Nephron (organoid): Measurements from ENCODE around the gene DENND4B.
A peak's percentile ranks its signal among the peaks of the same experiment; 100 is the strongest.
"Not testable (repeated sequence)": the region's sequence is repeated elsewhere in the genome, so short reads cannot be mapped to it uniquely, and the experiment has no call there.

Experiments
- H3K27ac Mint-ChIP-seq, 3 experiments: 2 replicates each; pipeline ENCODE4 v1.8.0; 2020; ENCODE audit warnings: mixed read lengths in 3 of 3, mild to moderate bottlenecking in 2 of 3, moderate library complexity in 1 of 3
- H3K27me3 Mint-ChIP-seq: 2 replicates; pipeline ENCODE4 v1.8.0; 2021; ENCODE audit warnings: low read depth, mild to moderate bottlenecking, moderate library complexity, mixed read lengths
- H3K36me3 Mint-ChIP-seq: 2 replicates; pipeline ENCODE4 v1.8.0; 2020; ENCODE audit warnings: low read depth, mixed read lengths
- H3K4me1 Mint-ChIP-seq: 2 replicates; pipeline ENCODE4 v1.8.0; 2020; ENCODE audit warnings: mixed read lengths
- H3K4me3 Mint-ChIP-seq, 3 experiments: 2 replicates each; pipeline ENCODE4 v1.8.0; 2020; ENCODE audit warnings: mild to moderate bottlenecking in 3 of 3, mixed read lengths in 3 of 3, moderate library complexity in 2 of 3
- H3K9me3 Mint-ChIP-seq: 2 replicates; pipeline ENCODE4 v1.8.0; 2020; ENCODE audit warnings: mixed read lengths
- CTCF ChIP-seq, 3 experiments: fragments of 200-600 bp; sonication (generic); IDR thresholded peaks; one replicate each; pipeline ENCODE4 v1.5.0; 2021; ENCODE audit warnings: antibody characterized with exemption in 3 of 3; ENCODE audit not compliant: unreplicated experiment in 3 of 3

Gene DENND4B

GRCh38 chr1:153990468-153991150, 44.1 kb upstream of the DENND4B start, which contains the start of gene RPS27:
Gene RPS27 (plus strand): TSS chr1:153990762. CDS start chr1:153990797, 35 bp downstream.
- H3K4me3 Mint-ChIP-seq: peak within 1 kb of the TSS; percentile 91 to 96 (median 92)
- no peaks in the 10 kb centered on the region for H3K9me3 Mint-ChIP-seq
- H3K27ac Mint-ChIP-seq: peak within 1 kb of the TSS; percentile 75 to 94 (median 85)
- TF ChIP-seq CTCF (IDR thresholded peaks at IDR 0.05; ENCODE audit: unreplicated experiment in 3 of 3): no peak
- H3K4me1 Mint-ChIP-seq: peaks cover 36% of the 10 kb centered on the region
- H3K27me3 Mint-ChIP-seq: no peaks in the 10 kb centered on the region
- H3K36me3 Mint-ChIP-seq: peaks cover 32% of the 10 kb centered on the region

GRCh38 chr1:153987621-153988020, 41.1 kb upstream of the DENND4B start:
- peak overlapping the region in 1 of 3 experiments; percentile 49 for H3K4me3 Mint-ChIP-seq
- no peak for TF ChIP-seq CTCF (IDR thresholded peaks at IDR 0.05; ENCODE audit: unreplicated experiment in 3 of 3)
- H3K36me3 Mint-ChIP-seq: peaks cover 24% of the 10 kb centered on the region

GRCh38 chr1:153985941-153986761, 39.6 kb upstream of the DENND4B start, which contains the start of gene RAB13:
Gene RAB13 (minus strand): TSS chr1:153986339. CDS start chr1:153986236, 103 bp downstream.
- Mint-ChIP-seq H3K27ac (peak within 1 kb of the TSS; percentile 80 to 96 (median 90)), H3K9me3 (no peaks in the 10 kb centered on the region), H3K36me3 (peaks cover 25% of the 10 kb centered on the region), H3K4me1 (peaks cover 27% of the 10 kb centered on the region), H3K27me3 (no peaks in the 10 kb centered on the region), H3K4me3 (peak within 1 kb of the TSS; percentile 91 to 97 (median 96))
- TF ChIP-seq CTCF (IDR thresholded peaks at IDR 0.05; ENCODE audit: unreplicated experiment in 3 of 3): no peak

More at GRCh38 chr1:153987621-153988020, 41.1 kb upstream of the DENND4B start:
- H3K4me1 Mint-ChIP-seq: peaks cover 40% of the 10 kb centered on the region
- H3K27me3 Mint-ChIP-seq: no peaks in the 10 kb centered on the region
- no peaks in the 10 kb centered on the region for H3K9me3 Mint-ChIP-seq
- H3K27ac Mint-ChIP-seq: peak overlapping the region in 1 of 3 experiments; percentile 90

- peak overlapping the region; percentile 80 to 96 (median 90) for H3K27ac Mint-ChIP-seq
- H3K36me3 Mint-ChIP-seq: peaks cover 25% of the 10 kb centered on the region
- no peak for TF ChIP-seq CTCF (IDR thresholded peaks at IDR 0.05; ENCODE audit: unreplicated experiment in 3 of 3)
- no peaks in the 10 kb centered on the region for H3K27me3 Mint-ChIP-seq
- peaks cover 22% of the 10 kb centered on the region for H3K4me1 Mint-ChIP-seq
- H3K9me3 Mint-ChIP-seq: no peaks in the 10 kb centered on the region
- peak overlapping the region; percentile 91 to 97 (median 96) for H3K4me3 Mint-ChIP-seq
Observed at GRCh38 chr1:153985341-153985912, 38.9 kb upstream of the DENND4B start.

GRCh38 chr1:153984123-153984894, 37.8 kb upstream of the DENND4B start:
- H3K27ac Mint-ChIP-seq: peak overlapping the region; percentile 80 to 91 (median 90)
- peaks cover 19% of the 10 kb centered on the region for H3K4me1 Mint-ChIP-seq
- no peaks in the 10 kb centered on the region for H3K27me3 Mint-ChIP-seq
- no peaks in the 10 kb centered on the region for H3K9me3 Mint-ChIP-seq
- TF ChIP-seq CTCF (IDR thresholded peaks at IDR 0.05; ENCODE audit: unreplicated experiment in 3 of 3): no peak
- H3K36me3 Mint-ChIP-seq: peaks cover 27% of the 10 kb centered on the region
- peak overlapping the region; percentile 91 to 97 (median 96) for H3K4me3 Mint-ChIP-seq

GRCh38 chr1:153981735-153982134, 35.2 kb upstream of the DENND4B start:
- H3K27me3 Mint-ChIP-seq, H3K27ac Mint-ChIP-seq, H3K9me3 Mint-ChIP-seq: not testable (repeated sequence)
- Mint-ChIP-seq H3K36me3 (peaks cover 36% of the 10 kb centered on the region), H3K4me3 (peak overlapping the region in 1 of 3 experiments; percentile 12), H3K4me1 (peaks cover 34% of the 10 kb centered on the region)

GRCh38 chr1:153979091-153979490, 32.6 kb upstream of the DENND4B start:
- H3K4me1 Mint-ChIP-seq: peaks cover 31% of the 10 kb centered on the region
- H3K27me3 Mint-ChIP-seq: not testable (repeated sequence)

More at GRCh38 chr1:153979091-153979490, 32.6 kb upstream of the DENND4B start:
- not testable (repeated sequence) for H3K9me3 Mint-ChIP-seq
- peaks cover 56% of the 10 kb centered on the region for H3K36me3 Mint-ChIP-seq
- H3K27ac Mint-ChIP-seq: peak overlapping the region; percentile 45 to 99 (median 97)
- peak overlapping the region; percentile 90 to 100 (median 99) for H3K4me3 Mint-ChIP-seq
